NCI-H2227 (cell line): ENCODE measurements around the gene PLK5.
A peak's percentile ranks its signal among the peaks of the same experiment; 100 is the strongest.
"Not testable (repeated sequence)": the region's sequence is repeated elsewhere in the genome, so short reads cannot be mapped to it uniquely, and the experiment has no call there.

Source experiments
- DNase-seq: peaks from one replicate; lab custom pipeline; 2025; ENCODE audit not compliant: unreplicated experiment; lab: John Stamatoyannopoulos, UW

The PLK5 gene

DNA sequence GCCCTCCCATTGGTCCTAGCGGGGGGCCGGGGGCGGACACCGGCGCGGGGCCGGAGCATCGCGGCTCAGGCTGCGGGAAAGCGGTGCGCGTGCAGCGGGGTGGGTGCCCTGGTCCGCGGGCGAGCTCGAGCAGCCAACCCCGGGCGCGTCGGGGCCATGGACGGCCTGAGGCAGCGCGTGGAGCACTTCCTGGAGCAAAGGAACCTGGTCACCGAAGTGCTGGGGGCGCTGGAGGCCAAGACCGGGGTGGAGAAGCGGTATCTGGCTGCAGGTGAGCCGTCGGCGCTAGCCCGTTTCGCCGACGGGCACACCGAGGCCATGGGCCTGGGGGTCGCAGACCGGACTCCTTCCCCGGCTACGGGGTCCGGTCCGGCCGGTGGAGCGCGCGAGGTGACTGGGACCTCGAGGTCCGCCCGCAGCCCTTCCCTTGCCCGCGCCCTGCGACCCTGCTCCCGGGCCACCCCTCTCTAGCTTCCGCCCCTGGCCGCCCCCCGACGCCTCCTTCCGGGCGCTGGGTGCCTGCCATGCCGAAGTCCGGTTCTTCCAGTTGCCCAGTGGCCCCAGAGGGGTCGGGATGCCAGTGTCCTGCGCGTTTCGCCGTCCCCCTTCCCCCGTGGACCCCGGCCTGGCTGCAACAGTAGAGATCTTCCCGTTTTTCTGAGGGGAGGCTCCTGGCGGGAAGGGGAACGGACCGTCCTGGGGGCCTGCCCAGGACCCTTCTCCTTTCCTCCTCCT, 32.6 kb upstream of the PLK5 start, which contains the start of gene REEP6:
Gene REEP6, plus strand, starts transcription at position 68 of the 735 bp plus-strand sequence. Its CDS starts 89 bp downstream, at position 157.
- no peak for DNase-seq

DNA sequence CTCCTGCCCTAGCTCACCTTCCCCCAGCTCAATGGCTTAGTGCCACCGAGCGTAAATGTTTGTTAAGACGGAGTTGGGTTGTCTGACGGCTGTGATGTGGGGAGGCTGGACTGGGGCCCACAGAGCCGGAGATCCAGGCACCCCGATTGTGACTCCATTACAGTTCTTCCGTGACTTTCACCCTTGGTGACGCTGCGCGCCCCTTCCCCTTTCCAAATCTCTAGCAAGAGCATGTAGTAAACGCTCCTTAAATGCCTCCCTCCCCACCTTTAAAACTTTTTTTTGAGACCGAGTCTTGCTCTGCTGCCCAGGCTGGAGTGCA, 32.1 kb upstream of the PLK5 start:
- no peak for DNase-seq

DNA sequence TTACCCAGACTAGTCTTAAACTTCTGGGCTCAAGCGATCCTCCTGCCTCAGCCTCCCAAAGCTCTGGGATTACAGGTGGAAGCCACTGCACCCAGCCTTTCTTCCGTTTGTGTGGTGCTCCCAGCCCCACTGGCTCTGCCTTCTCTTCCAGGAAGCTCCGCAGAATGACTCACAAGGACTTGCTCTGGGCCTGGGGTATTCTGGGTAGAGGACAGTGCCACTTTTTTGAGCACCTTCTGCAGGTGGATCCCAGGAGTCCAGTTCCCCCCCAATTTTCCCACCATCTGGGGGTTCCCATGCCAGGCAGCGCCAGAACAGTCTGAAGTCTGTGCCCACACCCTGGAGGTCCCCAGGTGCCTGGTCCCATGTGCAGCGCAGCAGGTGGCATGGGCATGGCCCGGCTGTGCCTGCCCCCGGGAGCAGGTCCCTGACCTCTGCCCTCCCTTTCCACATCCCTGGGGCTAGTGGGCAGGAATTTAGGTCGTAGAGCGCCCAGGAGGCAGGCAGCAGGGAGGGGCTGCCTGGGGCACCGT, 31.3 kb upstream of the PLK5 start:
- DNase-seq = no peak

DNA sequence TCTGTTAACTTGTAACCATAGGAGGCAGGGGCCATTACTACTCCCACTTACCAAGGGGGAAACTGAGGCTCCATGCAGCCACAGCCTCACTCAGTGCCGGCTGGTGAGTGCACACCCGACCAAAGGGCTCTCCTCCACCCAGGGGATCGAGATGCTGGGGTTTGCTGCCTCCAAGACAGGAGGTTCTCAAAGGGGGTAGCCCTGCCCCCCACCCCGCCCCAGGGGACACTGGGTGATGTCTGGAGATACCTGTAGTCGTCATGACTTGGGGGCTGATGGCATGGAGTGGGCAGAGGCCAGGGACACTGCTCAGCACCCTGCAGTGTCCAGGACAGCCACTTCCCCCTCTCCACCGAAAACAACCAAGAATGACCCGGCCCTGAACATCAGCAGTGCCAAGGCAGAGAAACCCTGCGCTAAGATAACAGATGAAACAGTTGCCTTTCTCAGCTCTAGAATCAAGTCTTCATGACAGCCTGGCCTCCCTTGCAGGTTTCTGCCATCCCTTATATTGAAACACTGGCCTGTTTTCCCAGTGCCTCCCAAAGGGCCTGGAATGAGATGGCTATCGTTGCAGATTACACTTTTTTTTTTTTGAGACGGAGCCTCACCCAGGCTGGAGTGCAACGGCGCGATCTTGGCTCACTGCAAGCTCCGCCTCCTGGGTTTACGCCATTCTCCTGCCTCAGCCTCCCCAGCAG, 29.6 kb upstream of the PLK5 start:
- no peak for DNase-seq

DNA sequence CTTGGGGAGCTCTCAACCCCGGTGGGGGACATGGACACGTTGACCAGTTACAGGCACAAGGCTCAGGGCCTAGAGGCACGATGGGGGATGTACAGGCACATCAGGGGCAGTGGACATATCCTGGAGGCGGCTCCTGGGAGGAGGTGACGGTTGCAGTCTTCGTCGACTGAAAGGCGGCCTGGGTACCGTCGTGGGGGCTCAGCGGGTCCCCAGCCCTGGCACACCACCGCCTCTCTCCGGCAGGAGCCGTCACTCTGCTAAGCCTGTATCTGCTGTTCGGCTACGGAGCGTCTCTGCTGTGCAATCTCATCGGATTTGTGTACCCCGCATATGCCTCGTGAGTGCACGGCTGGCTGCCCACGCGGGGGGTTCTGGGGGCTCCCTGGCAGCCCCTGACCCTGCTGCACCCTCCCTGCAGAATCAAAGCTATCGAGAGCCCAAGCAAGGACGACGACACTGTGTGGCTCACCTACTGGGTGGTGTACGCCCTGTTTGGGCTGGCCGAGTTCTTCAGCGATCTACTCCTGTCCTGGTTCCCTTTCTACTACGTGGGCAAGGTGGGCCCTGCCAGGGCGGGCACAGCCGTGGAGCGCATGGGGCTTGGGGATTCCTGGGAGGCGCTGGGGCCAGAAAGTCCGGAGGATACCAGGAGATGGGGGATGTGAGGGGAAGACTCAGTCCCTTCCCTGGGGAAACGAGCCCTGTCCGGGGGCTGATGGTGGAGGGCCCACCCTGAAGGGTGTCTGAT, 28.7 kb upstream of the PLK5 start:
- no peak for DNase-seq

DNA sequence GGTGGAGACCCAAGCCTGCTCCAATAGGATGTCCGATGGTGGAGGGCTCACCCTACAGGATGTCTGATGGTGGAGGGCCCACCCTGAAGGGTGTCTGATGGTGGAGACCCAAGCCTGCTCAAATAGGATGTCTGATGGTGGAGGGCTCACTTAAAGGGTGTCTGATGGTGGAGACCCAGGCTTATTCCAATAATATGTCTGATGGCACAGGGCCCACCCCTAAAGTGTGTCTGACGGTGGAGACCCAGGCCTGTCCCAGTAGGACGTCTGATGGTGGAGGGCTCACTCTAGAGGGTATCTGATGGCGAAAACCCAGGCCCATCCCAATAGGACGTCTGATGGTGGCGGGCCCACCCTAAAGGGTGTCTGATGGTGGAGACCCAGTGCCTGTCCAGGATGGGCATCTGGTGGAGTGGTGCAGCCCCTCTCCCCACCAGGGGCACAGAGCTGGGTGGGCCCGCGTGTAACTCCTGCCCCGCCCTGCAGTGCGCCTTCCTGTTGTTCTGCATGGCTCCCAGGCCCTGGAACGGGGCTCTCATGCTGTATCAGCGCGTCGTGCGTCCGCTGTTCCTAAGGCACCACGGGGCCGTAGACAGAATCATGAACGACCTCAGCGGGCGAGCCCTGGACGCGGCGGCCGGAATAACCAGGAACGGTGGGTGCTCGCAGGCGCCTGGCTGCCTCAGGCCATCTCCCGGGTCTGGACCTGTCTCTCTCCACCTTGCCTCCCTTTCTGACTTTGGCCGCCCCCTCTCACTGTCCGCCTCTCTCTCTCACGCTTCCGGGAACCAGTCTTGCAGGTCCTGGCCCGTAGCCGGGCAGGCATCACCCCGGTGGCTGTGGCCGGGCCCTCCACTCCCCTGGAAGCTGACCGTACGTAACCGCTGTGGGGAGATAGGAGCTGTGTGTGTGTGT, 27.8 kb upstream of the PLK5 start:
- DNase-seq = no peak

DNA sequence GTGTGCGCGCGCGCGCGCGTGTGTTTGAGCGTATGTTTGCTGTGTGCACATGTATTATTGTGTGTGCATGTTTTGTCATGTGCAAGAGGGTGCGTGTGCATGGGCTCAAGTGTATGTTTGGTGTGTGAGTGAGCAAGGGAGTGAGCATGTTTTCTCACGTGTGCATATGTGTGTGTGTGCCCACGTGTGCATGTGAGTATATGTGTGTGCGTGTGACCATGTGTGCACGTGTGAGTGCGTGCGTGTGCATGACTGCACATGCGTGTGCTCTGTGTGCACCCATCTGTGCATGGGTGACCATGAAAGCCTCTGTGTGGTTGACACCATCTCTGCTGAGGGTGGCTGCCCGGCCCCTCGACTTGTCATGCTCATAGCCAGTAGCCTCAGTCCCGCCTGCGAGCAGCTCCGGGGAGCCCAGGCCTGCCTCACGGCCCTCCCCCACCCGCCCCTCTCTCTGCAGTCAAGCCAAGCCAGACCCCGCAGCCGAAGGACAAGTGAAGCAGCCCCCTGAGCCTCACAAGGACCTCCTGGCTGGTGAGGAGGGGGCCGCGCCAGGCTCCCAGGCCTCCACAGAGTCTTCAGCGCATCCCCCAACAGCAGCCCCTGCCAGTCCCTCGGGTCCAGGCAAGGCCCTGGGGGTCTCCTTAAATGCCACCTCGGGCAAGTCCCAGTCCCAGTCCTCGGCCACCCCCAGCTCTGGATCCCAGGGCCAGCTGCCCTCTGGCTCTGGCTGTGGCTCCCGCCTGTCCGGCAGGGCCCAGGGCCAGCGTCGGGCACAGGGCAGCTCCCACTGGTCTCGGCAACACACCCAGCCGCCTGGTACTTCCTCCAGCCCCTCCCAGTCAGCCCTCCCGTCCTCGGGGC, 26.9 kb upstream of the PLK5 start:
- DNase-seq = no peak

DNA sequence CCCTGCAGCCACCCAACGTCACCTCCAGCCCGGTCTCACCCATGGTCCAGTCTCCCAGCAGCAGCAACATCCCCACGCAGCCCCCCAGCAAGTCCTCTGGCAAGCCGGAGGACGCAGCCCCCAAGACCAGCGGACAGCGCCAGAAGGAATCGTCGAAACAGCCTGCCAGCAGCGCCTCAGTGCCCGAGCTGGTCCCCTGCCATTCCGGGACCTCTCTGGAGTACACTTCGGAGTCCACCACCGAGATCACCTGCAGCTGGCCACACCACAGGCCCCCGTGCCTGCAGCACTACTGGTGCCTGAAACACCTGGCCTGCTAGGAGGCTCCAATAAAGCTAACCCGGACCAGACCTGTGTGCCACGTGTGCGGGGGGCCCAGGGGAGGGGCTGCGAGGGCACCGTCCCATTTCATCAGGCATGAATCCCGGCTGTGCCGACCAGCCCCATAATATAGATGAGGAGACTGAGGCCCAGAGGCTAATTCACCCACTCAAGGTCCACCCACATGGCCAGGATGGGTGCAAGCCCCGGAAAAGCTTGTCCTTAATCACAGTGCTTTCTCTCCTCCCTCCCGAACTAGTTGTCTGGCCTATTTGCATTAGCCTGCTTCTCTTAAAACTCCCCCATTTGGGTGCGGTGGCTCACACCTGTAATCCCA, 26.2 kb upstream of the PLK5 start:
- no peak for DNase-seq

DNA sequence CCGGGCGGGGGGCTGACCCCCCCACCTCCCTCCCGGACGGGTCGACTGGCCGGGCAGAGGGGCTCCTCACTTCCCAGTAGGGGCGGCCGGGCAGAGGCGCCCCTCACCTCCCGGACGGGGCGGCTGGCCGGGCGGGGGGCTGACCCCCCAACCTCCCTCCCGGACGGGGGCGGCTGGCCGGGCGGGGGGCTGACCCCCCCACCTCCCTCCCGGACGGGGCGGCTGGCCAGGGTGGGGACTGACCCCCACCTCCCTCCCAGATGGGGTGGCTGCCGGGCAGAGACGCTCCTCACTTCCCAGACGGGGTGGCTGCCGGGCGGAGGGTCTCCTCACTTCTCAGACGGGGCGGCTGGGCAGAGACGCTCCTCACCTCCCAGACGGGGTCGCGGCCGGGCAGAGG, 24.6 kb upstream of the PLK5 start:
- not testable (repeated sequence) for DNase-seq

DNA sequence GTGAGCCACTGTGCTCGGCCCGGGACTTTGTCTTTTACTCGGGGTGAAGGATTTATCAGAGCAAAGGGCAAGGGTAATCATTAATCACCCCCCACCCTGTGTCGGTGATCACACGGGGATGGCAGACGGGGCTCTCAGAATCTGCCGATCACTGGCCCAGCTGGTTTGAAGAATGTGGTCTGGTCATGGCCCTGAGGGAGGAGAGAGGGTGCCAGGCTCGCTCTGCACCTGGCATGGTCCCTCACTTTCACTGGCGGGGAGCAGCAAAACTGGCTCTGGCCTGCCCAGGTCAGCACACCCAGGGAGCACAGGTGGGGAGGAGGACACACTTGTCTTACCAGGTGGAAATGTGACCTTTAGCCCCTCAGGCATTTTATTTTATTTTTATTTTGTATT, 22.7 kb upstream of the PLK5 start:
- no peak for DNase-seq

DNA sequence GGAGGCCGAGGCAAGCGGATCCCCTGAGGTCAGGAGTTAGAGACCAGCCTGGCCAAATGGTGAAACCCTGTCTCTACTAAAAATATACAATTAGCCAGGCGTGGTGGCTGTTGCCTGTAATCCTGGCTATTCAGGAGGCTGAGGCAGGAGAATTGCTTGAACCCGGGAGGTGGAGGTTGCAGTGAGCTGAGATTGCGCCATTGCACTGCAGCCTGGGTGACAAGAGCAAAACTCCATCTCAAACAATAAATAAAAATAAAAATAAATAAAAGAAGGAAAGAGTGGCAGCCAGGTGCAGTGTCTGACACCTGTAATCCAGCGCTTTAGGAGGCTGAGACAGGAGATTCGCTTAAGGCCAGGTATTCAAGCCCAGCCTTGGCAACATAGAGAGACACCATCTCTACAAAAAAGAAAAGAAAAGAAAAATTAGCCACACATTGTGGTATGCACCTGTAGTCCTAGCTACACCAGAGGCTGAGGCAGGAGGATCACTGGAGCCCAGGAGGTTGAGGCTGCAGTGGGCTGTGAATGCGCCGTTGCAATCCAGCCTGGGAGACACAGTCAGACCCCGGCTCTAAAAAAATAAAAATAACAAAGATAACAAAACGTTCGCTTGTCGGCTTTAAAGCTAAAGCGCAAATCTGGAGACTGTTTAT, 21.3 kb upstream of the PLK5 start:
- DNase-seq = no peak

DNA sequence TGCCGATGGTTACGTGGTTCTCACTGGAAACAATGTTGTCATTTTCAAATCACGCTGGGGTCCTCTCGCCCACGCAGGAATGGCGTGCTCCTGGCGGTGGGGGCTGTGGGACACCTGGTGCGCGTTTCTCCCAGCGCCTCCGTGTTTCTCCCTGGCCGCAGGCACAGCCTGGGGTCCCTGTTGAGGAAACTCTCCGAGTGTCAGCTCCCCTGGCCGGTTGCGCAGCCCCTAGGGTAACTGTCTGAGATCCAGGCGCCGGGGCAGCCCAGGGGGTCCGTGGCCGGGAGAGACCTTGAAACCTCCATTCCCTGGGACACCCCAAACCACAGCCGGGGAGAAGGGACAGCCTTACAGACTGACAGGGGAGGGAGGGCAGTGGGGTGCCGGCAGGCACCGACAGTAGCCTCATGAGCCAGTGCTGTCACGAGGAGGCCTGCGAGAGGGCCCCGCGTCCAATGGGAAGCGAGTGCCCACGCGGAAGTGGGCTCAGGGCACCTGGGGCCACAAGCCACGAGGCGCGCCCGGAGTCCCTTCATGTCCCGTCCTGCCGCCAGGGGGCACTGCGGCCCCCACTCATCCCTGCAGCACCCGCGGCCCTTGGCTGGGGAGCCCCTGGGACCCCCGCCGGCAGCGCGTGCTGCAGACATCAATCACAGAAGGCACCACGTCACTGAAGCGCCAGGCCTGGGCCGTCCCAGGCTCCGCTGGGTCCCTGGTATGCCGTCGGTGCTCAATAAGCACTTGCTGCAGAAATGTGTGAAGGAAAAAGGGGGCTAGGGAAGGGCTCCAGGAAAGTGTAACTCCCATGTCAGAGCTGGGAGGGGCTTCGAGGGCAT, 20.6 kb upstream of the PLK5 start:
- peak; percentile 35 for DNase-seq

DNA sequence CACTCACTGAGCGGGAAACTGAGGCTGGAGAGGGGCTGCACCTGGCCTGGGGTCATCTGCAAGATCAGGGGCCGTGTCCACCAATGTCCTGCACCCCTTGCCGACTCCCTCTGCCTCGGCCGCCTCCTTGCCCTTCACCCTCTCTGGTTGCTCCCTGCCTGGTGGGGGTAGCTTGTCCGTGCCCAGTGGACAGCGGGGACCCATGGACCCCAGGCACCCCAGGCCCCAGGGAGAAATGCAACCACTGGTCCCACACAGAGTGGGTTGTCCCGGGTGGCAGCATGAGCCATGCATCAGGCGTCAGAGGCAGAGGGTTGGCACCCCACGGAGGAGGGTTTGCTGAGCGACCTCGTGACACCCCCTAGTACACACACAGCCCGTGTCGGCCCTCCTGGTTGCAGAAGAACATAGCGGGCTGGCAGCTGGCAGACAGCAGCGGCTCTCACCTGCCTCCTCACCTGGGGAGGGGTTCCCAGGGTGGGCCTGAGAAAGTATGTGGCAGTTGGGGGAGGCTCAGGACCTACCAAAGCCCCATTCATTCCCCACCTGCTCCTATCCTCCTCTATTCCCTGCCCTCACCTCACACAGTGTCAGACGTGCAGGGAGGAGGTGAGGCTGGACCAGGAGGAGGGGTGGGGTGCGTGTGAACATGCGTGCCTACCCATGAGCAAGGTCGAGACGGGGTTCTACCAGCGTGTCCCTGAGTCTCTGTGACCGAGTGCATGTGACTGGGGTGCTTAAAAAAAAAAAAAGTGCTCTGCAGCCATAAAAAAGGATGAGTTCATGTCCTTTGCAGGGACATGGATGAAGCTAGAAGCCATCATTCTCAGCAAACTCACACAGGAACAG, 19.7 kb upstream of the PLK5 start:
- DNase-seq = no peak

DNA sequence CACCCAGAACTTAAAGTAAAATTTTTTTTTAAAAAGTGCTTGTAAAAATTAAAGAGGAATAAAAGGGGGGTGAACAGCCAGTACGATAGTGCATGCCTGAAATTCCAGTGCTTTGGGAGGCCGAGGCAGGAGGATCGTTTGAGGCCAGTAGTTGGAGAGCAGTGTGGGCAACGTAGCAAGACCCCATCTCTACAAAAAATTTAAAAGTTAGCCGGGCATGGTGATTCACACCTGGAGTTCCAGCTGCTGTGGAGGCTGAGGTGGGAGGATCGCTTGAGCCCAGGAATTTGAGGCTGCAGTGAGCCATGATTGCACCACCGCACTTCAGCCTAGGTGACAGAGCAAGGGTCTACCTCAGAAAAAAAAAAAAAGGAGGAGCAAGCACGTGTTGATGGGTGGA, 18.9 kb upstream of the PLK5 start:
- no peak for DNase-seq

DNA sequence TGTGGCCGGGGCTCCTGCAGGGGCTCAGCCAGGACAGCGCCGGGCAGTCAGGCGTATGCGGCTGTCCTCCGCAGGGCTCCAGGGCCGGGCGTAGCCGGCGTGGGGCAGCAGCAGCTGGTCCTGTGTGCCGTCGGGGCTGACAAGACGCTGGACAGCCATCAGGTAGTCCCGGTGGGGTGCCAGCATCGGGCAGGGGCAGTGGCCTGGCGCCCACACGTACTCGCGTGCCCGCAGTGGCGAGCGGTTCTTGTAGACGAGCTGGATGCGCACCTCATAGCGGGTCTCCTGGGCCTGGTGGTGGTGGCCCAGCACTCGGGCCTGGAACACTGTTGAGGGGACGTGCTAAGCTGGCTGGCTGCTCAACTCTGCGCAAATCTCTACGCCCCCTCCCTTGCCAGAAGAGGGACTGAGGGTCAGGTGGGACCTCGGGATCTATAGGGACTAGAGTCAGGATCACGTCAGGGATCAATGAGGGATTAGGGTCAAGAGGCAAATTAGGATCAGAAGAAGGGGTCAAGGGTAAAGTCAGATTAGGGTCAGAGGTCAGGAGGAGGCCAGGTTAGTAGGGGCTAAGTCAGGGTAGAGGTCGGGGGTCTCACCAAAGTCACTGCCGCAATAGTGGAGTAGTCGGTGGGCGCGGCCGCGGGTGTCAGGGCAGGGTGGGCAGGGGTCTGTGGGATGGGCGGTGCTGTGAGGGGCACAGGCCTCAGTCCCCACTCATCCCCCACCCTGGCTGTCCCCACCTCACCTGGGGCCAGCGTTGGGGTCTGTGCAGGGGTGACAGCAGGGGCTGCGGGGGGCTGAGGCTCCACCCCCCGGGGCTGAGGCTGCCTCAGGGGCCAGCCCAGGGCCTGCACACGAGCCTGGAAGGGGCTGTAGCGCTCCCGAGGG, 17.6 kb upstream of the PLK5 start:
- no peak for DNase-seq

DNA sequence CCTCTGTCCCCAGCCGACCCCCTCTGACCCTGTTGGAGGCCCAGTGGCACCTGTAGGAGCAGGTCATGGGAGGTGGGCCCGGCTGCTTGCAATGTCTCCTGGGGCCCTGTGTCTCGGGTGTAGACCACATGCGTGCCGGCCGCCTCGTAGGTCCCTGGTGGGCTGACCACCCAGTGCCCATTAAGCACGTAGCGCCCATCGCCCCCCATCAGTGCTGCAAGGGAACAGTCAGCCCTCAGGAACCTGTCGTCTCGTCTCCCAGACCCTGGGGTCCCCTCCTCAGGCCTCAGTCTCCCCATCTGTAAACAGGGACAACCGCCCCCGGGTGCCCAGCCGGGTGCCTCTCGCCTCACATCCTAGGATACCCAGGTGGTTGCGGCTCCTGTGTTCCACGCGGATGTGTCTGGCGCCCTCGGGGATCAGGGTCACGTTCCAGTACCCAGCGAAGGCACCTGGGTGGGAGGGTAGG, 16.7 kb upstream of the PLK5 start:
- DNase-seq = no peak
